OCI-LY1 (cell line): ENCODE results near the gene CCAR1.
"Not testable (repeated sequence)": the region's sequence is repeated elsewhere in the genome, so short reads cannot be mapped to it uniquely, and the experiment has no call there.

ENCODE experiments used
- H2AFZ ChIP-seq: fragments of 200-600 bp; sonication (generic), shearing (Covaris generic); 2 replicates; pipeline ENCODE4 v1.6.0; 2014; ENCODE audit warnings: antibody characterized with exemption, mild to moderate bottlenecking, low read length
- H3F3A ChIP-seq: fragments of 200-600 bp; sonication (generic), shearing (Covaris generic); 2 replicates; pipeline ENCODE4 v1.6.0; 2014; ENCODE audit warnings: mild to moderate bottlenecking, antibody characterized with exemption, low read length, moderate library complexity; ENCODE audit not compliant: insufficient read depth
- H3K27ac ChIP-seq: fragments of 200-600 bp; sonication (generic); 2 replicates; pipeline ENCODE4 v1.5.1; 2014; ENCODE audit warnings: low read length, mixed run types, mild to moderate bottlenecking, low read depth; ENCODE audit not compliant: poor library complexity, severe bottlenecking
- H3K27me3 ChIP-seq: fragments of 200-600 bp; sonication (generic); 2 replicates; pipeline ENCODE4 v1.6.0; 2014; ENCODE audit warnings: antibody characterized with exemption, mild to moderate bottlenecking, low read length, moderate library complexity; ENCODE audit not compliant: insufficient read depth
- H3K36me3 ChIP-seq: fragments of 200-600 bp; sonication (generic); 2 replicates; pipeline ENCODE4 v1.6.1; 2014; ENCODE audit warnings: mild to moderate bottlenecking, antibody characterized with exemption, low read length, moderate library complexity, mixed read lengths; ENCODE audit not compliant: insufficient read depth
- H3K4me1 ChIP-seq: fragments of 200-600 bp; sonication (generic); 2 replicates; pipeline ENCODE4 v1.5.1; 2014; ENCODE audit warnings: mild to moderate bottlenecking, low read length, moderate library complexity; ENCODE audit not compliant: insufficient read depth, severe bottlenecking
- H3K4me2 ChIP-seq: fragments of 200-600 bp; sonication (generic), shearing (Covaris generic); 2 replicates; pipeline ENCODE4 v1.6.1; 2014; ENCODE audit warnings: low read length
- H3K4me3 ChIP-seq: fragments of 200-600 bp; sonication (generic); 2 replicates; pipeline ENCODE4 v1.5.1; 2014; ENCODE audit warnings: low read length, low read depth, mild to moderate bottlenecking, mixed read lengths; ENCODE audit not compliant: poor library complexity, severe bottlenecking
- H3K79me2 ChIP-seq: fragments of 200-600 bp; shearing (Covaris generic); 2 replicates; pipeline ENCODE4 v1.6.1; 2016; ENCODE audit warnings: mixed run types, low read length, mixed read lengths; ENCODE audit not compliant: insufficient read depth
- H3K9ac ChIP-seq: fragments of 200-600 bp; sonication (generic), shearing (Covaris generic); 2 replicates; pipeline ENCODE4 v1.6.1; 2014; ENCODE audit warnings: mild to moderate bottlenecking, low read length, mixed read lengths
- H3K9me2 ChIP-seq: fragments of 200-600 bp; sonication (generic), shearing (Covaris generic); 2 replicates; pipeline ENCODE4 v1.6.1; 2014; ENCODE audit warnings: low read depth, mild to moderate bottlenecking, low read length, mixed read lengths
- H3K9me3 ChIP-seq: fragments of 200-600 bp; shearing (Covaris generic); 2 replicates; pipeline ENCODE4 v1.6.1; 2014; ENCODE audit warnings: low read length, mixed read lengths
- H4K20me1 ChIP-seq: fragments of 200-600 bp; sonication (generic), shearing (Covaris generic); 2 replicates; pipeline ENCODE4 v1.6.0; 2016; ENCODE audit warnings: mild to moderate bottlenecking, low read length; ENCODE audit not compliant: insufficient read depth
- EZH2 ChIP-seq: fragments of 200-600 bp; sonication (generic), shearing (Covaris generic); IDR thresholded peaks from 2 replicates; pipeline ENCODE4 v1.8.0; 2017; ENCODE audit warnings: borderline replicate concordance, mixed run types, mild to moderate bottlenecking, antibody characterized with exemption, low read length, moderate library complexity, mixed read lengths
- TF ChIP-seq, protein P1 (sequence below): fragments of 200-600 bp; sonication (generic), shearing (Covaris generic); IDR thresholded peaks from 2 replicates; pipeline ENCODE4 v1.5.1; 2017; ENCODE audit warnings: mild to moderate bottlenecking, antibody characterized with exemption, low read length, moderate library complexity, mixed read lengths

The CCAR1 gene

DNA sequence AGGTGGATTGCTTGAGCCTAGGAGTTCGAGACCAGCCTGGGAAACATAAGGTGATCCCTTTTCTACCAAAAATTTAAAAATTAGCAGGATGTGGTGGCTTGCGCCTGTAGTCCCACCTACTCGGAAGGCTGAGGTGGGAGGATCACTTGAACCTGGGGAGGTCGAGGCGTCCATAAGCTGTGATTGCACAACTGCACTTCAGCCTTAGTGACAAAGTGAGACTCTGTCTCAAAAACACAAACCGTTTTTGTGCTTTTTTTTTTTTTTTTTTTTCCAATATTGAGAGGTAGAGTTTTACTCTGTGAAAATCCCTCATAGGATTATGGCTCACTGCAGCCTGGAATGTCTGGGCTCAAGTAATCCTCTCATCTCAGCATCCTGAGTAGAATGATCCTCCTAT, 14.1 kb downstream of the CCAR1 start:
- no peaks in the 10 kb centered on the region for H4K20me1 ChIP-seq

DNA sequence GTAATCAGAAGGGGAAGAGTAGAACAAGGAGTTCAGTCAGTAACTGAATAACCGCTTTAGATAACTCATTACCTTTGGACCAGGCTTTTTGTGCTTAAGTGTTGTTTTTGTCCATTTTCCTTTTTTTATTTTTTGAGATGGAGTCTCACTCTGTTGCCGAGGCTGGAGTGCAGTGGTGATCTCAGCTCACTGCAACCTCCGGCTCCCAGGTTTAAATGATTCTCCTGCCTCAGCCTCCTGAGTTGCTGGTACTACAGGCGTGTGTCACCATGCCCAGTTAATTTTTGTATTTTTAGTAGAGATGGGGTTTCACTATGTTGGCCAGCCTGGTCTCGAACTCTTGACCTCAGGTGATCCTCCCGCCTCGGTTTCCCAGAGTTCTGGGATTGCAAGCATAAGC, 14.7 kb downstream of the CCAR1 start:
- peaks cover 17% of the 10 kb centered on the region; the same call in 1 of the 2 replicates for H3K79me2 ChIP-seq
- H3K36me3 ChIP-seq, result peaks cover 91% of the 10 kb centered on the region
- not testable (repeated sequence) for H4K20me1 ChIP-seq

More for the DNA sequence above, 14.1 kb downstream of the CCAR1 start:
- Histone ChIP-seq H3K36me3 (peaks cover 91% of the 10 kb centered on the region), H3K79me2 (peaks cover 17% of the 10 kb centered on the region; the same call in 1 of the 2 replicates), H3K9me2 (no peaks in the 10 kb centered on the region), H3K27me3 (no peaks in the 10 kb centered on the region), H3K9me3 (no peaks in the 10 kb centered on the region), H3K9ac (no peak overlapping the region), H2AFZ (no peak overlapping the region), H3F3A (no peaks in the 10 kb centered on the region), H3K4me1 (no peaks in the 10 kb centered on the region), H3K27ac (no peak overlapping the region), H3K4me2 (no peak overlapping the region), H3K4me3 (no peak overlapping the region)
- TF ChIP-seq, protein P1, sequence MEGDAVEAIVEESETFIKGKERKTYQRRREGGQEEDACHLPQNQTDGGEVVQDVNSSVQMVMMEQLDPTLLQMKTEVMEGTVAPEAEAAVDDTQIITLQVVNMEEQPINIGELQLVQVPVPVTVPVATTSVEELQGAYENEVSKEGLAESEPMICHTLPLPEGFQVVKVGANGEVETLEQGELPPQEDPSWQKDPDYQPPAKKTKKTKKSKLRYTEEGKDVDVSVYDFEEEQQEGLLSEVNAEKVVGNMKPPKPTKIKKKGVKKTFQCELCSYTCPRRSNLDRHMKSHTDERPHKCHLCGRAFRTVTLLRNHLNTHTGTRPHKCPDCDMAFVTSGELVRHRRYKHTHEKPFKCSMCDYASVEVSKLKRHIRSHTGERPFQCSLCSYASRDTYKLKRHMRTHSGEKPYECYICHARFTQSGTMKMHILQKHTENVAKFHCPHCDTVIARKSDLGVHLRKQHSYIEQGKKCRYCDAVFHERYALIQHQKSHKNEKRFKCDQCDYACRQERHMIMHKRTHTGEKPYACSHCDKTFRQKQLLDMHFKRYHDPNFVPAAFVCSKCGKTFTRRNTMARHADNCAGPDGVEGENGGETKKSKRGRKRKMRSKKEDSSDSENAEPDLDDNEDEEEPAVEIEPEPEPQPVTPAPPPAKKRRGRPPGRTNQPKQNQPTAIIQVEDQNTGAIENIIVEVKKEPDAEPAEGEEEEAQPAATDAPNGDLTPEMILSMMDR, result no peak
- TF ChIP-seq EZH2, result no peak

DNA sequence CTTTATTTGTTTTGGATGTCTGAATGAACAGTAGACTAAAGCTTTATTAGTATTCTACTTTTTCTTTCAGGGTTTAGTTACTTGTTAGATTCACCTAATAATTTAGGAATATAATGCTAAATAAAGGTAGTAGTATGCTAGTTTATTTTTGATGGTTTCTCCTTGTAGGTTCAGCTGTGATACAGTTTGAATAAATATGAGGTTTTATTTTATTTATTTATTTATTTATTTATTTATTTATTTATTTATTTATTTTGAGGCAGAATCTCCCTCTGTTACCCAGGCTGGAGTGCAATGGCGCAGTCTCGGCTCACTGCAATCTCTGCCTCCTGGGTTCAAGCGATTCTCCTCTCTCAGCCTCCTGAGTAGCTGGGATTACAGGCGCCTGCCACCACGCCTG, 19.6 kb downstream of the CCAR1 start:
- not testable (repeated sequence) for H3K27ac ChIP-seq, H3K9me3 ChIP-seq, H3F3A ChIP-seq, H4K20me1 ChIP-seq, H3K4me1 ChIP-seq, H3K79me2 ChIP-seq, H3K27me3 ChIP-seq, H3K9me2 ChIP-seq, H3K4me3 ChIP-seq, H3K9ac ChIP-seq, H2AFZ ChIP-seq, H3K4me2 ChIP-seq
- peaks cover 84% of the 10 kb centered on the region for H3K36me3 ChIP-seq

More for the DNA sequence above, 14.7 kb downstream of the CCAR1 start:
- not testable (repeated sequence) for H3K4me2 ChIP-seq, H2AFZ ChIP-seq, H3K9me3 ChIP-seq, H3K4me3 ChIP-seq, H3K4me1 ChIP-seq, H3K9me2 ChIP-seq, H3F3A ChIP-seq, H3K27me3 ChIP-seq, H3K9ac ChIP-seq, H3K27ac ChIP-seq

DNA sequence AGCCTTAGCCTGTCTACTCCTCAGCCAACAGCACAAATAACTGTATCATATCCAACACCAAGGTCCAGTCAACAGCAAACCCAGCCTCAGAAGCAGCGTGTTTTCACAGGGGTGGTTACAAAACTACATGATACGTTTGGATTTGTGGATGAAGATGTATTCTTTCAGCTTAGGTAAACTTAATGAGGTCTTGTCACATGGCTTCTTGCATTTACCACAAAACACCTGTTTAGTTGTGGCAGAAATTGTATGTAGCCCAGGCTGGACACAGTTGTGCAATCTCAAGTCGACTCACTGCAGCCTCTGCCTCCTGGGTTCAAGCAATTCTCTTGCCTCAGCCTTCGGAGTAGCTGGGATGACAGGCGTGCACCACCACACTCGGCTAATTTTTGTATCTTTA, 21.4 kb downstream of the CCAR1 start:
- TF ChIP-seq EZH2, result no peak
- TF ChIP-seq, protein P1, result no peak
- H3K9me3 ChIP-seq, result no peaks in the 10 kb centered on the region
- H3K4me3 ChIP-seq, result no peak overlapping the region
- H4K20me1 ChIP-seq, result no peaks in the 10 kb centered on the region
- no peaks in the 10 kb centered on the region for H3K79me2 ChIP-seq
- no peaks in the 10 kb centered on the region for H3K4me1 ChIP-seq
- H3K4me2 ChIP-seq, result no peak overlapping the region
- no peaks in the 10 kb centered on the region for H3K9me2 ChIP-seq
- peaks cover 76% of the 10 kb centered on the region for H3K36me3 ChIP-seq
- H3F3A ChIP-seq, result no peaks in the 10 kb centered on the region
- H2AFZ ChIP-seq, result no peak overlapping the region
- H3K27ac ChIP-seq, result no peak overlapping the region
- no peak overlapping the region for H3K9ac ChIP-seq
- no peaks in the 10 kb centered on the region for H3K27me3 ChIP-seq
